B cell (primary cell): Measurements from ENCODE around the gene FUT7. TPM values are rescaled to one million over a fixed set of nuclear protein-coding genes. Genes with fewer than 3 reads are reported as not detected.

Experiments used
- ATAC-seq: fragments of 200-7000 bp; cut with Tn5 transposase; one replicate; pipeline ENCODE4 v1.10.0; 2021; ENCODE audit warnings: low read depth, mild to moderate bottlenecking, moderate number of reproducible peaks, moderate library complexity
- CTCF ChIA-PET: fragments of 350-600 bp; sonication (Branson Sonifier 250); formaldehyde crosslinking; loops from one replicate; lab custom pipeline; 2021; ENCODE audit warnings: antibody characterized with exemption, inconsistent platforms; lab: Charles Lee
- POLR2A ChIA-PET: fragments of 350-600 bp; sonication (Branson Sonifier 250); formaldehyde crosslinking; loops from one replicate; lab custom pipeline; 2021; ENCODE audit warnings: antibody characterized with exemption; lab: Charles Lee
- DNase-seq: peaks from one replicate; pipeline ENCODE4 v3.0.0; 2013
- H2AFZ ChIP-seq: 2 replicates; pipeline ENCODE4 v1.6.1; 2012; ENCODE audit warnings: mild to moderate bottlenecking, low read depth, low read length; ENCODE audit not compliant: insufficient read depth, poor library complexity, severe bottlenecking
- H3K27ac ChIP-seq, 2 donors: 1 replicate in 1 of 2; 2 replicates in 1 of 2; pipeline ENCODE4 v1.5.1; 2012 to 2013; ENCODE audit warnings: low read length in 2 of 2, mild to moderate bottlenecking in 2 of 2, moderate library complexity in 1 of 2
- H3K27me3 ChIP-seq, 4 experiments: fragments of 200-600 bp in 1 of 4; sonication (generic) in 1 of 4; replicated peaks in 1 of 4; 1 replicate in 2 of 4; 2 replicates in 2 of 4; pipeline versions ENCODE4 v1.6.1 to v1.7.0; 2013 to 2016; ENCODE audit warnings: low read length in 3 of 4, mild to moderate bottlenecking in 2 of 4, mixed read lengths in 1 of 4, moderate library complexity in 1 of 4; ENCODE audit not compliant: insufficient read depth in 4 of 4, control insufficient read depth in 3 of 4; ENCODE audit errors: control extremely low read depth in 1 of 4
- H3K36me3 ChIP-seq, 2 experiments: replicated peaks in 1 of 2; 1 replicate in 1 of 2; 2 replicates in 1 of 2; pipeline versions ENCODE4 v1.6.1 to v1.7.1; 2013; ENCODE audit warnings: low read length in 1 of 2; ENCODE audit not compliant: insufficient read depth in 2 of 2, control insufficient read depth in 1 of 2; ENCODE audit errors: control extremely low read depth in 1 of 2, extremely low read depth in 1 of 2
- H3K4me1 ChIP-seq, 2 donors: fragments of 200-600 bp in 1 of 2; sonication (generic) in 1 of 2; 1 replicate in 1 of 2; 2 replicates in 1 of 2; pipeline versions ENCODE4 v1.5.1 to v1.6.1; 2013 to 2017; ENCODE audit warnings: low read length in 2 of 2; ENCODE audit not compliant: control insufficient read depth in 2 of 2, insufficient read depth in 2 of 2
- H3K4me2 ChIP-seq: replicated peaks from 2 replicates; pipeline ENCODE3; 2012; ENCODE audit warnings: mild to moderate bottlenecking, low read depth, low read length; ENCODE audit not compliant: poor library complexity, severe bottlenecking
- H3K4me3 ChIP-seq, 5 experiments: fragments of 200-600 bp in 1 of 5; sonication (generic) in 1 of 5; 1 replicate in 3 of 5; 2 replicates in 2 of 5; pipeline versions ENCODE4 v1.5.1 to v1.7.0; 2011 to 2016; ENCODE audit warnings: low read length in 4 of 5, mild to moderate bottlenecking in 4 of 5, low read depth in 2 of 5, control low read depth in 1 of 5, moderate library complexity in 1 of 5; ENCODE audit not compliant: insufficient read depth in 1 of 5; ENCODE audit errors: control extremely low read depth in 1 of 5, extremely low read depth in 1 of 5
- H3K79me2 ChIP-seq: fragments of 200-600 bp; sonication (generic); one replicate; pipeline ENCODE4 v1.6.0; 2016; ENCODE audit warnings: low read length; ENCODE audit not compliant: control insufficient read depth, insufficient read depth
- H3K9ac ChIP-seq: fragments of 200-600 bp; sonication (generic); 2 replicates; pipeline ENCODE4 v1.6.1; 2017; ENCODE audit warnings: mild to moderate bottlenecking, low read length, moderate library complexity
- H3K9me3 ChIP-seq, 3 donors: one replicate each; pipeline versions ENCODE4 v1.6.1 to v1.7.1; 2013; ENCODE audit warnings: low read length in 2 of 3; ENCODE audit not compliant: control insufficient read depth in 2 of 3, insufficient read depth in 1 of 3; ENCODE audit errors: control extremely low read depth in 1 of 3
- H4K20me1 ChIP-seq: 2 replicates; pipeline ENCODE4 v1.6.0; 2012; ENCODE audit warnings: mild to moderate bottlenecking, low read length; ENCODE audit not compliant: insufficient read depth, control insufficient read depth, poor library complexity, severe bottlenecking
- H3K27ac Mint-ChIP-seq: one replicate; pipeline ENCODE4 v1.8.0; 2021; ENCODE audit warnings: mixed read lengths
- H3K27me3 Mint-ChIP-seq: one replicate; pipeline ENCODE4 v1.8.0; 2021; ENCODE audit warnings: mixed read lengths
- H3K4me1 Mint-ChIP-seq: one replicate; pipeline ENCODE4 v1.8.0; 2021; ENCODE audit warnings: mixed read lengths
- H3K4me3 Mint-ChIP-seq: one replicate; pipeline ENCODE4 v1.8.0; 2021; ENCODE audit warnings: mixed read lengths
- H3K9me3 Mint-ChIP-seq: one replicate; pipeline ENCODE4 v1.8.0; 2022; ENCODE audit warnings: mixed read lengths; ENCODE audit not compliant: insufficient read depth
- EZH2 ChIP-seq: IDR thresholded peaks from 2 replicates; pipeline ENCODE4 v1.6.1; 2012; ENCODE audit warnings: borderline replicate concordance, low read depth, mild to moderate bottlenecking, moderate library complexity, low read length; ENCODE audit not compliant: insufficient read depth, poor library complexity, severe bottlenecking
- WGBS: methylation state at CpG from one replicate; pipeline ENCODE4 v1.1.5; 2013; ENCODE audit warnings: missing lambda C conversion rate; ENCODE audit not compliant: insufficient coverage; 5-methylcytosine and 5-hydroxymethylcytosine counted together
- intact Hi-C: fragments of 100-400 bp; cut with micrococcal nuclease; formaldehyde crosslinking; loops from one replicate; pipeline ENCODE4 v1.10.0; 2022
- polyA plus RNA-seq: library from polyadenylated mRNA; depleted of rRNA; stranded (reverse); fragments of >200 nt; gene quantifications from 2 replicates; pipeline ENCODE4 v1.2.3, GENCODE V29; 2012
- total RNA-seq, 2 donors: library from RNA; stranded (reverse); fragments of 120-200 nt in 1 of 2; gene quantifications; 1 replicate in 1 of 2; 2 replicates in 1 of 2; pipeline versions ENCODE4 v1.2.3 to v1.2.4, GENCODE V29; 2013 to 2022
- TF ChIP-seq, protein P1 (sequence below): fragments of 200-600 bp; IDR thresholded peaks from one replicate; pipeline ENCODE4 v1.8.0; 2022; ENCODE audit warnings: antibody characterized with exemption, mild to moderate bottlenecking

FUT7 gene
- total and polyA plus RNA-seq, 2 donors (not counting 1 experiment from before 2014, with no cell fraction given), result 7.3 to 8.2 TPM

DNA sequence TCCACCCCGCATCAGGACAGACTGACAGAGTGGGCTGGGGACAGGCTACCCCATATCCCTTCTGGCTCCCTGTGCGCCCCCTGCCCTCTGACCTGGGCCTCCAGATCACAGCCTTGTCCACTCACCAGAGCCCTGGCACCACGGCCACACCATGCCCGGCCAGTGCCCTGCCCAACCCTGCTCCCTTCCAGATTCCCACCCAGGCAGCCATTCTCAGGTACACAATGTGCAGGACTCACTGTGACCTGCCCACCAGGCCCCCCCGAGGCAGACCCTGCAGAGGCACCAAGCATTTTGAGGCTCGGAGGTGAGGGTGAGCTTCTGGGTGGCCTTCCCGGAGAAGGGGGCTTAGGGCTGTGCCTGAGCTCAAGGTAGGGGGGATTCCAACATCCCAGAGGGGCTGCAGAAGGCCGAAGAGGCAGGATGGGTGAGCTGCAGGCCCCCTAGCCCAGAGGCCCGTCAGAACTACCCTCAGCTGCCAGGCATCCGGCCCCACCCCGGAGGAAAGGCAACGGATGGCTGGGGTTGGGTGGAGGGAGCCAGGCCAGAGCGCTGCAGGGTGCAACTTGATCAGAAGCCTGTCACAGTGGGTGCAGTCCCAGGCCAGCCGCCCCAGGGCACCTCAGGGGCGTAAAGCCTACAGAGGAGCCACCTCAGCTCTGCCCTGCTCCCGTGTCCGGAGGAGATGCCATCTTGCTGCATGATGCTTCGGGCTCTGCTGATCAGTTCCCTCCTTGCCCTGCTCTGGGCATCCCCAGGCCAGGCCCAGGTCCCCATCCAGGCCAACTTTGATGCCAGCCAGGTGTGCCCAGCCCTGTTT lies 49.4 kb downstream of the FUT7 start, which contains the start of gene LCNL1:
TSS of gene LCNL1 (plus strand) at position 762 of the 820 bp plus-strand sequence. CDS start 594 bp downstream, outside the sequence.
- Histone ChIP-seq H4K20me1 (no peaks in the 10 kb centered on the region), H3K4me1 (peaks cover 12 to 17% of the 10 kb centered on the region in 2 donors), H3K79me2 (no peaks in the 10 kb centered on the region), H3K4me2 (no peak within 1 kb of the TSS), H3K27me3 (peaks cover 0 to 78% (median 17%) of the 10 kb centered on the region in 4 experiments), H3K36me3 (no peaks in the 10 kb centered on the region), H3K27ac (no peak within 1 kb of the TSS), H3K9me3 (peaks cover 0 to 13% (median 0%) of the 10 kb centered on the region in 3 donors), H2AFZ (no peak within 1 kb of the TSS), H3K9ac (no peak within 1 kb of the TSS), H3K4me3 (no peak within 1 kb of the TSS)
- ChIA-PET CTCF (no interaction called here), POLR2A (interaction anchor here (0.6 kb wide), 1 partner anchor 14 kb away, joined by 3 read pairs; no protein-coding TSS in a partner anchor)
- DNase-seq (no peak), ATAC-seq (no peak)
- Mint-ChIP-seq H3K27me3 (peaks cover 21% of the 10 kb centered on the region), H3K4me3 (no peak within 1 kb of the TSS), H3K27ac (no peak within 1 kb of the TSS), H3K4me1 (peaks cover 7% of the 10 kb centered on the region), H3K9me3 (no peaks in the 10 kb centered on the region)
- intact Hi-C loops, result no loop called here
- 92% methylated on average over 18 of the region's 18 CpGs for WGBS
- no peak for TF ChIP-seq EZH2
- TF ChIP-seq, protein P1, sequence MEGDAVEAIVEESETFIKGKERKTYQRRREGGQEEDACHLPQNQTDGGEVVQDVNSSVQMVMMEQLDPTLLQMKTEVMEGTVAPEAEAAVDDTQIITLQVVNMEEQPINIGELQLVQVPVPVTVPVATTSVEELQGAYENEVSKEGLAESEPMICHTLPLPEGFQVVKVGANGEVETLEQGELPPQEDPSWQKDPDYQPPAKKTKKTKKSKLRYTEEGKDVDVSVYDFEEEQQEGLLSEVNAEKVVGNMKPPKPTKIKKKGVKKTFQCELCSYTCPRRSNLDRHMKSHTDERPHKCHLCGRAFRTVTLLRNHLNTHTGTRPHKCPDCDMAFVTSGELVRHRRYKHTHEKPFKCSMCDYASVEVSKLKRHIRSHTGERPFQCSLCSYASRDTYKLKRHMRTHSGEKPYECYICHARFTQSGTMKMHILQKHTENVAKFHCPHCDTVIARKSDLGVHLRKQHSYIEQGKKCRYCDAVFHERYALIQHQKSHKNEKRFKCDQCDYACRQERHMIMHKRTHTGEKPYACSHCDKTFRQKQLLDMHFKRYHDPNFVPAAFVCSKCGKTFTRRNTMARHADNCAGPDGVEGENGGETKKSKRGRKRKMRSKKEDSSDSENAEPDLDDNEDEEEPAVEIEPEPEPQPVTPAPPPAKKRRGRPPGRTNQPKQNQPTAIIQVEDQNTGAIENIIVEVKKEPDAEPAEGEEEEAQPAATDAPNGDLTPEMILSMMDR, result no peak
